ENCODE data around the gene NPEPL1.
"Not testable (repeated sequence)": the region's sequence is repeated elsewhere in the genome, so short reads cannot be mapped to it uniquely, and the experiment has no call there.

NPEPL1 gene

GRCh38 chr20:58742668-58743566 lies 50.3 kb downstream of the NPEPL1 start:
- DNase-seq (ENCODE audit: low read depth), result no peak

GRCh38 chr20:58743929-58744534 lies 51.4 kb downstream of the NPEPL1 start:
- no peak for DNase-seq (ENCODE audit: low read depth)

GRCh38 chr20:58744836-58745235 lies 52.2 kb downstream of the NPEPL1 start:
- no peak for DNase-seq (ENCODE audit: low read depth)

- DNase-seq (ENCODE audit: low read depth), result no peak
These were observed 52.8 kb downstream of the NPEPL1 start for GRCh38 chr20:58745391-58745790.

- DNase-seq (ENCODE audit: low read depth), result no peak
These were observed 54.0 kb downstream of the NPEPL1 start for GRCh38 chr20:58746620-58747019.

GRCh38 chr20:58747211-58747610 lies 54.6 kb downstream of the NPEPL1 start:
- DNase-seq (ENCODE audit: low read depth), result no peak

GRCh38 chr20:58748618-58749017 lies 56.0 kb downstream of the NPEPL1 start:
- DNase-seq (ENCODE audit: low read depth), result no peak

- no peak for DNase-seq (ENCODE audit: low read depth)
These were observed 56.6 kb downstream of the NPEPL1 start for GRCh38 chr20:58749098-58749769.

- DNase-seq (ENCODE audit: low read depth), result no peak
These were observed 57.4 kb downstream of the NPEPL1 start for GRCh38 chr20:58749979-58750378.

- DNase-seq (ENCODE audit: low read depth), result not testable (repeated sequence)
These were observed 58.1 kb downstream of the NPEPL1 start for GRCh38 chr20:58750706-58751105.

- no peak for DNase-seq (ENCODE audit: low read depth)
These were observed 59.4 kb downstream of the NPEPL1 start for GRCh38 chr20:58751979-58752378.

- no peak for DNase-seq (ENCODE audit: low read depth)
These were observed 60.0 kb downstream of the NPEPL1 start for GRCh38 chr20:58752565-58752964.

GRCh38 chr20:58753267-58753921 lies 60.8 kb downstream of the NPEPL1 start:
- no peak for DNase-seq (ENCODE audit: low read depth)

GRCh38 chr20:58753922-58754551 lies 61.4 kb downstream of the NPEPL1 start:
- no peak for DNase-seq (ENCODE audit: low read depth)

GRCh38 chr20:58754584-58754983 lies 62.0 kb downstream of the NPEPL1 start:
- no peak for DNase-seq (ENCODE audit: low read depth)

- no peak for DNase-seq (ENCODE audit: low read depth)
These were observed 62.6 kb downstream of the NPEPL1 start for GRCh38 chr20:58755062-58755697.

- DNase-seq (ENCODE audit: low read depth), result no peak
These were observed 63.3 kb downstream of the NPEPL1 start for GRCh38 chr20:58755766-58756449.

- DNase-seq (ENCODE audit: low read depth), result no peak
These were observed 63.8 kb downstream of the NPEPL1 start for GRCh38 chr20:58756450-58756775.

- not testable (repeated sequence) for DNase-seq (ENCODE audit: low read depth)
These were observed 65.0 kb downstream of the NPEPL1 start for GRCh38 chr20:58757647-58758046.

GRCh38 chr20:58759947-58760346 lies 67.3 kb downstream of the NPEPL1 start:
- no peak for DNase-seq (ENCODE audit: low read depth)

- no peak for DNase-seq (ENCODE audit: low read depth)
These were observed 68.3 kb downstream of the NPEPL1 start for GRCh38 chr20:58760856-58761255.
